ENCODE measurements around the gene FAM124B. TPM values are rescaled to one million over a fixed set of nuclear protein-coding genes. Genes with fewer than 3 reads are reported as not detected.

Gene FAM124B
- total RNA-seq, 2 experiments from 2014 or later: not detected

GRCh38 chr2:224360801-224361251 is 41.1 kb downstream of the FAM124B start:
- Histone ChIP-seq H2AFZ (ENCODE audit: low read length) (no peak overlapping the region), H3K4me2 (ENCODE audit: low read length) (no peak overlapping the region), H3K4me1 (ENCODE audit: insufficient read depth, low read length, poor library complexity, severe bottlenecking) (peaks cover 8% of the 10 kb centered on the region), H3K4me3 (ENCODE audit: low read depth, low read length, poor library complexity, severe bottlenecking) (no peak overlapping the region), H3K36me3 (ENCODE audit: insufficient read depth, low read length) (no peaks in the 10 kb centered on the region), H3K9me3 (ENCODE audit: low read length) (no peaks in the 10 kb centered on the region), H3K27ac (ENCODE audit: low read depth, low read length, poor library complexity, severe bottlenecking) (no peak overlapping the region), H3K79me2 (ENCODE audit: insufficient read depth, low read depth, low read length) (no peaks in the 10 kb centered on the region), H3K9me2 (ENCODE audit: insufficient read depth, low read length) (no peaks in the 10 kb centered on the region), H4K20me1 (ENCODE audit: insufficient read depth, low read length) (no peaks in the 10 kb centered on the region)
- ChIA-PET CTCF (ENCODE audit: unreplicated experiment) (no interaction called here), POLR2A (no interaction called here)
- intact Hi-C loops (cut with micrococcal nuclease; ENCODE audit: unreplicated experiment): no loop called here
- TF ChIP-seq EZH2phosphoT487 (IDR thresholded peaks at IDR 0.05; ENCODE audit: borderline replicate concordance, low read depth, low read length) (no peak), CTCF (conservative IDR thresholded peaks at IDR 0.05; ENCODE audit: low read length) (no peak)
- BruUV-seq (replicated peaks): no TSS peak
- no peak for DNase-seq (ENCODE audit: low spot score)

DNA sequence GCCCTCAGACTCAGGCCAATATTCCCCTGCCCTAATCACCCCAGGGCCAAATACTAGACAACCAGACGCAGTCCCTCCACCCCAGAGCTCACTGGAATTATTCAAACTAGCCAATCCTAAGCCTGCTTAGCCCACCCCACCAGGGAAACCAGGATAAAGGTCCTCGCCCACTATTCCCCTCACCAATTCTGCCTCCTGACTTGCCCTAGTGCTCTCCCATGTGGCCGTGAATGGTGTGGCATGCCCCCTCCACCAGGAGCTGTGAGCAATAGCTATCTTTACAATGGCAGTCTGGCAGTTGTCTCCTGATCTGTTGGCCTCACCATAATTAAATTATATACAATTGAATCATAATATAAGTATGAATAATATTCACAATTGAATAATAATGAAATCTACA is 42.3 kb downstream of the FAM124B start:
- peak; percentile 66 for TF ChIP-seq CTCF (conservative IDR thresholded peaks at IDR 0.05; ENCODE audit: low read length)
- no peak for TF ChIP-seq EZH2phosphoT487 (IDR thresholded peaks at IDR 0.05; ENCODE audit: borderline replicate concordance, low read depth, low read length)
- Histone ChIP-seq H3K4me1 (ENCODE audit: insufficient read depth, low read length, poor library complexity, severe bottlenecking) (peaks cover 8% of the 10 kb centered on the region), H3K4me2 (ENCODE audit: low read length) (no peak overlapping the region), H3K36me3 (ENCODE audit: insufficient read depth, low read length) (no peaks in the 10 kb centered on the region), H3K27ac (ENCODE audit: low read depth, low read length, poor library complexity, severe bottlenecking) (no peak overlapping the region), H3K4me3 (ENCODE audit: low read depth, low read length, poor library complexity, severe bottlenecking) (no peak overlapping the region), H3K9me3 (ENCODE audit: low read length) (no peaks in the 10 kb centered on the region), H4K20me1 (ENCODE audit: insufficient read depth, low read length) (no peaks in the 10 kb centered on the region), H2AFZ (ENCODE audit: low read length) (no peak overlapping the region), H3K9me2 (ENCODE audit: insufficient read depth, low read length) (no peaks in the 10 kb centered on the region), H3K79me2 (ENCODE audit: insufficient read depth, low read depth, low read length) (no peaks in the 10 kb centered on the region)
- ChIA-PET CTCF (ENCODE audit: unreplicated experiment) (interaction anchor here (0.8 kb wide), 1 partner anchor 287 kb away, joined by 3 read pairs; no protein-coding TSS in a partner anchor), POLR2A (interaction anchor here (0.8 kb wide), 1 partner anchor 416 kb away, joined by 3 read pairs; no protein-coding TSS in a partner anchor)
- intact Hi-C loops (cut with micrococcal nuclease; ENCODE audit: unreplicated experiment): loop anchor here (5.0 kb wide), 2 partner anchors 88 to 238 kb away; no protein-coding TSS in a partner anchor
- peak; percentile 33 for DNase-seq (ENCODE audit: low spot score)
- no TSS peak for BruUV-seq (replicated peaks)

GRCh38 chr2:224357098-224357901 is 44.6 kb downstream of the FAM124B start:
- BruUV-seq (replicated peaks): no TSS peak
- POLR2A ChIA-PET: interaction anchor here (0.9 to 1.0 kb wide), 2 partner anchors 10 to 293 kb away, joined by 3 read pairs; no protein-coding TSS in a partner anchor
- Histone ChIP-seq H3K9me2 (ENCODE audit: insufficient read depth, low read length) (no peaks in the 10 kb centered on the region), H3K27ac (ENCODE audit: low read depth, low read length, poor library complexity, severe bottlenecking) (no peak overlapping the region), H3K9me3 (ENCODE audit: low read length) (no peaks in the 10 kb centered on the region), H3K4me3 (ENCODE audit: low read depth, low read length, poor library complexity, severe bottlenecking) (no peak overlapping the region), H4K20me1 (ENCODE audit: insufficient read depth, low read length) (no peaks in the 10 kb centered on the region), H3K79me2 (ENCODE audit: insufficient read depth, low read depth, low read length) (no peaks in the 10 kb centered on the region), H3K36me3 (ENCODE audit: insufficient read depth, low read length) (no peaks in the 10 kb centered on the region), H3K4me1 (ENCODE audit: insufficient read depth, low read length, poor library complexity, severe bottlenecking) (peaks cover 8% of the 10 kb centered on the region), H2AFZ (ENCODE audit: low read length) (peak overlapping the region; percentile 37; the same call in 1 of the 2 replicates), H3K4me2 (ENCODE audit: low read length) (no peak overlapping the region)
- DNase-seq (ENCODE audit: low spot score): peak; percentile 75
- intact Hi-C loops (cut with micrococcal nuclease; ENCODE audit: unreplicated experiment): loop anchor here (1.0 to 5.0 kb wide), 7 partner anchors 90 to 1304 kb away; no protein-coding TSS in a partner anchor
- TF ChIP-seq CTCF (conservative IDR thresholded peaks at IDR 0.05; ENCODE audit: low read length) (peak; percentile 93), EZH2phosphoT487 (IDR thresholded peaks at IDR 0.05; ENCODE audit: borderline replicate concordance, low read depth, low read length) (no peak)
- CTCF ChIA-PET (ENCODE audit: unreplicated experiment): no interaction called here

All from OCI-LY7 (cell line).